WTC11 (cell line): ENCODE results near the gene OPALIN. TPM values are rescaled to one million over a fixed set of nuclear protein-coding genes. Genes with fewer than 3 reads are reported as not detected.

Experiments
- ATAC-seq: fragments of 200-7000 bp; cut with Tn5 transposase; 2 replicates; pipeline ENCODE4 v1.10.0; 2021; ENCODE audit warnings: mild to moderate bottlenecking, moderate library complexity
- CTCF ChIA-PET: fragments of 300-600 bp; sonication (Branson Sonifier 250); formaldehyde crosslinking; loops from one replicate; lab custom pipeline; 2021; ENCODE audit warnings: antibody characterized with exemption; lab: Charles Lee
- POLR2A ChIA-PET: fragments of 350-600 bp; sonication (Branson Sonifier 250); formaldehyde crosslinking; loops from one replicate; lab custom pipeline; 2021; ENCODE audit warnings: antibody characterized with exemption; lab: Charles Lee
- DNase-seq: peaks from one replicate; pipeline ENCODE4 v3.0.0; 2021; ENCODE audit warnings: low spot score
- H3K27ac Mint-ChIP-seq: 2 replicates; pipeline ENCODE4 v1.8.0; 2021; ENCODE audit warnings: mixed read lengths
- H3K27me3 Mint-ChIP-seq: 2 replicates; pipeline ENCODE4 v1.8.0; 2021; ENCODE audit warnings: low read depth, mild to moderate bottlenecking, moderate library complexity, mixed read lengths
- H3K36me3 Mint-ChIP-seq: 2 replicates; pipeline ENCODE4 v1.8.0; 2021; ENCODE audit warnings: mixed read lengths
- H3K4me1 Mint-ChIP-seq: 2 replicates; pipeline ENCODE4 v1.8.0; 2022; ENCODE audit warnings: mixed read lengths
- H3K4me3 Mint-ChIP-seq: 2 replicates; pipeline ENCODE4 v1.8.0; 2021; ENCODE audit warnings: mild to moderate bottlenecking, moderate library complexity, mixed read lengths
- H3K9me3 Mint-ChIP-seq: 2 replicates; pipeline ENCODE4 v1.8.0; 2021; ENCODE audit warnings: mixed read lengths
- CDX4 ChIP-seq: fragments of 250-450 bp; sonication (Bioruptor Pico); IDR thresholded peaks from 2 replicates; pipeline ENCODE4 v1.9.0; 2021; ENCODE audit warnings: moderate library complexity, mild to moderate bottlenecking, inconsistent platforms, borderline replicate concordance
- CREM ChIP-seq: sonication (generic); formaldehyde crosslinking; IDR thresholded peaks from 2 replicates; pipeline ENCODE4 v1.8.1; 2022; ENCODE audit warnings: mild to moderate bottlenecking, missing genetic modification reagents, moderate library complexity
- CTCF ChIP-seq: fragments of 200-600 bp; IDR thresholded peaks from 2 replicates; pipeline ENCODE4 v1.8.0; 2022; ENCODE audit warnings: antibody characterized with exemption
- E2F5 ChIP-seq: sonication (generic); formaldehyde crosslinking; IDR thresholded peaks from 2 replicates; pipeline ENCODE4 v1.8.1; 2022; ENCODE audit warnings: mild to moderate bottlenecking, moderate library complexity, missing genetic modification reagents
- ELF4 ChIP-seq: sonication (generic); formaldehyde crosslinking; IDR thresholded peaks from 2 replicates; pipeline ENCODE4 v1.8.1; 2022; ENCODE audit warnings: low read depth, mild to moderate bottlenecking, moderate library complexity, missing genetic modification reagents
- ESRRA ChIP-seq: sonication (generic); formaldehyde crosslinking; IDR thresholded peaks from 2 replicates; pipeline ENCODE4 v1.8.1; 2022; ENCODE audit warnings: mild to moderate bottlenecking, missing genetic modification reagents, borderline replicate concordance
- HMGA2 ChIP-seq: fragments of 250-450 bp; sonication (Bioruptor Pico); IDR thresholded peaks from 2 replicates; pipeline ENCODE4 v1.4.0; 2021; ENCODE audit warnings: mild to moderate bottlenecking, moderate library complexity
- HMGXB4 ChIP-seq: sonication (generic); formaldehyde crosslinking; IDR thresholded peaks from 2 replicates; pipeline ENCODE4 v1.8.1; 2023; ENCODE audit warnings: mild to moderate bottlenecking, moderate library complexity, missing genetic modification reagents
- JUN ChIP-seq: sonication (generic); formaldehyde crosslinking; IDR thresholded peaks from 2 replicates; pipeline ENCODE4 v1.8.0; 2023; ENCODE audit warnings: mild to moderate bottlenecking, missing genetic modification reagents
- MLX ChIP-seq: sonication (generic); formaldehyde crosslinking; IDR thresholded peaks from 2 replicates; pipeline ENCODE4 v1.8.1; 2023; ENCODE audit warnings: mild to moderate bottlenecking, missing genetic modification reagents, moderate library complexity
- MXD4 ChIP-seq: fragments of 250-450 bp; sonication (Bioruptor Pico); IDR thresholded peaks from 2 replicates; pipeline ENCODE4 v1.8.0; 2021; ENCODE audit warnings: mild to moderate bottlenecking, moderate library complexity, borderline replicate concordance
- NR3C1 ChIP-seq: sonication (generic); formaldehyde crosslinking; conservative IDR thresholded peaks from 2 replicates; pipeline ENCODE4 v1.8.1; 2023; ENCODE audit warnings: low read depth, mild to moderate bottlenecking, missing genetic modification reagents
- OVOL2 ChIP-seq: fragments of 250-450 bp; sonication (Bioruptor Pico); IDR thresholded peaks from 2 replicates; pipeline ENCODE4 v1.9.0; 2021; ENCODE audit warnings: mild to moderate bottlenecking, borderline replicate concordance
- PRDM15 ChIP-seq: sonication (generic); formaldehyde crosslinking; IDR thresholded peaks from 2 replicates; pipeline ENCODE4 v1.8.0; 2022; ENCODE audit warnings: missing genetic modification reagents
- RORB ChIP-seq: fragments of 250-450 bp; sonication (Bioruptor Pico); IDR thresholded peaks from 2 replicates; pipeline ENCODE4 v1.9.0; 2021; ENCODE audit warnings: mild to moderate bottlenecking
- SMAD3 ChIP-seq: sonication (generic); formaldehyde crosslinking; IDR thresholded peaks from 2 replicates; pipeline ENCODE4 v1.8.0; 2022; ENCODE audit warnings: missing genetic modification reagents, mild to moderate bottlenecking, borderline replicate concordance
- TP53 ChIP-seq: sonication (generic); formaldehyde crosslinking; IDR thresholded peaks from 2 replicates; pipeline ENCODE4 v1.8.1; 2023; ENCODE audit warnings: mild to moderate bottlenecking, missing genetic modification reagents
- USF1 ChIP-seq: sonication (generic); formaldehyde crosslinking; IDR thresholded peaks from 2 replicates; pipeline ENCODE4 v1.8.0; 2022; ENCODE audit warnings: mild to moderate bottlenecking, missing genetic modification reagents
- ZBTB43 ChIP-seq: sonication (generic); formaldehyde crosslinking; IDR thresholded peaks from 2 replicates; pipeline ENCODE4 v1.8.1; 2023; ENCODE audit warnings: mild to moderate bottlenecking, missing genetic modification reagents
- ZNF219 ChIP-seq: sonication (generic); formaldehyde crosslinking; IDR thresholded peaks from 2 replicates; pipeline ENCODE4 v1.8.0; 2023; ENCODE audit warnings: missing genetic modification reagents, mild to moderate bottlenecking, borderline replicate concordance
- ZNF232 ChIP-seq: sonication (generic); formaldehyde crosslinking; IDR thresholded peaks from 2 replicates; pipeline ENCODE4 v1.8.0; 2022; ENCODE audit warnings: mild to moderate bottlenecking, missing genetic modification reagents
- ZNF281 ChIP-seq: sonication (generic); formaldehyde crosslinking; IDR thresholded peaks from 2 replicates; pipeline ENCODE4 v1.8.0; 2023; ENCODE audit warnings: mild to moderate bottlenecking, missing genetic modification reagents
- ZNF423 ChIP-seq: fragments of 250-450 bp; sonication (Bioruptor Pico); IDR thresholded peaks from 2 replicates; pipeline ENCODE4 v2.1.2; 2022; ENCODE audit warnings: mild to moderate bottlenecking, moderate library complexity
- total RNA-seq: library from RNA; stranded (reverse); gene quantifications from 3 replicates; pipeline ENCODE4 v1.2.3, GENCODE V29; 2021

OPALIN gene
- total RNA-seq, 1 experiment from 2014 or later = 0.04 TPM

- no peak for TF ChIP-seq OVOL2 (CRISPR knock-in tag)
- TF ChIP-seq MLX = no peak
- TF ChIP-seq JUN = no peak
- TF ChIP-seq ZNF281 = no peak
- no peak for TF ChIP-seq CTCF
- TF ChIP-seq ZNF423 = no peak
Measured at GRCh38 chr10:96367470-96367869, 8.7 kb upstream of the OPALIN start (continued).

GRCh38 chr10:96366508-96366907 is 7.7 kb upstream of the OPALIN start:
- no peaks in the 10 kb centered on the region; the same call in 1 of the 2 replicates for H3K4me1 Mint-ChIP-seq
- CTCF ChIA-PET = interaction anchor here (0.8 to 2.8 kb wide), 7 partner anchors 9 to 350 kb away, joined by 3 to 8 read pairs (median 4); partner anchors contain the start of gene TLL2
- H3K36me3 Mint-ChIP-seq = no peaks in the 10 kb centered on the region
- H3K27me3 Mint-ChIP-seq = no peaks in the 10 kb centered on the region; the same call in 1 of the 2 replicates
- ATAC-seq = no peak
- no peak overlapping the region for H3K27ac Mint-ChIP-seq
- POLR2A ChIA-PET = no interaction called here
- H3K9me3 Mint-ChIP-seq = peaks cover 2% of the 10 kb centered on the region; the same call in 1 of the 2 replicates
- H3K4me3 Mint-ChIP-seq = no peak overlapping the region
- DNase-seq = no peak
- TF ChIP-seq ZNF423 (no peak), HMGA2 (CRISPR knock-in tag) (no peak), SMAD3 (CRISPR knock-in tag) (no peak), ELF4 (CRISPR knock-in tag) (no peak), TP53 (no peak), ZBTB43 (CRISPR knock-in tag) (no peak), CDX4 (no peak), ESRRA (CRISPR knock-in tag) (no peak), NR3C1 (no peak), ZNF219 (CRISPR knock-in tag) (no peak), USF1 (CRISPR knock-in tag) (no peak), HMGXB4 (CRISPR knock-in tag) (no peak), CREM (CRISPR knock-in tag) (no peak), RORB (CRISPR knock-in tag) (no peak), PRDM15 (CRISPR knock-in tag) (no peak), ZNF232 (no peak), MXD4 (CRISPR knock-in tag) (no peak), E2F5 (CRISPR knock-in tag) (no peak)
